GM18858 (cell line): Measurements from ENCODE around the gene ALOX15B.

Source experiments
- ATAC-seq: cut with Tn5 transposase; IDR thresholded peaks from one replicate; pipeline ENCODE4 v1.9.1; 2021; ENCODE audit not compliant: unreplicated experiment

The ALOX15B gene

DNA sequence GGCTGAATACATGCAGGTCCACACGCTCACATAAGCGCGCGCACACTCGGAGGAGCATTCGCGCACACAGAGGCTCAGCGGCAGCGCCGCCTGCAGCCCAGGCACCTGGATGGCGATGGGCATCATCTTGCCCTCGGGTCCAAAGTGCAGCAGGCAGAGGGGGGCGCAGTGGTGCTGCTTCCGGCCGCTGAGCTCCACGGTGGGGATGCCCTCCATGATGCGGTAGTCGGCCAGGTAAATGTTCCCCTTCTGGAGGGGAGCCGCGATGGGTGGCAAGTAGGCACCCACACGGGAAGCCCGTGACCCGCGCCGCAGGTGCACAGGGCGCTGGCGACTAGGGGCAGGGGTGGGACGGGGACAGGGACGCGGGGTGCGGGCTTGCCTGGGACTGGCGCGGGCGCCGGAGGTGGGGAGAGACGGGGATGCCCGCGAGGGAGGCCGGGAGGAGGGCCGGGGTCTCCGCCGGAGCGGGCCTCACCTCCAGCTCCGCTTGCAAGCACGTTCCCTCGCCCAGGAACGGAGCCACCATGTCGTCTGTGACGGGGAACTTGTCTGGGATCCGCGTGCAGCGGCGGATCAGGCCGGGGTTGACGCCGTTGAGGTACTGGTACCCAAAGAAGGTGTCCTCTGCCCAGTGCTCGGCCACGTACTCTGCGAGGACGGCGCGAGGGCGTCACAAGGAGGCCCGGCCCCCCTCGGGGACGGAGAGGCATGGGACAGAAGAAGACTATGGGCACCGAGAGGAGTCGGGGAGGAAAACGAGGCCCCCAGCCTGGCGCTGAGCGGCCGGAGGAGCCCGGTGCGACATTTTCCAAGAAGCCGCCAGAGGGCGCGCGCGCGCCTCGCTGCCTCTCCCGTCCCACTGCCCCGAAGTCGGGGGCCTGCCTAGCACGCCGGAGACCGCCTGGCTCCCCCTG is 40.7 kb downstream of the ALOX15B start:
- no peak for ATAC-seq

DNA sequence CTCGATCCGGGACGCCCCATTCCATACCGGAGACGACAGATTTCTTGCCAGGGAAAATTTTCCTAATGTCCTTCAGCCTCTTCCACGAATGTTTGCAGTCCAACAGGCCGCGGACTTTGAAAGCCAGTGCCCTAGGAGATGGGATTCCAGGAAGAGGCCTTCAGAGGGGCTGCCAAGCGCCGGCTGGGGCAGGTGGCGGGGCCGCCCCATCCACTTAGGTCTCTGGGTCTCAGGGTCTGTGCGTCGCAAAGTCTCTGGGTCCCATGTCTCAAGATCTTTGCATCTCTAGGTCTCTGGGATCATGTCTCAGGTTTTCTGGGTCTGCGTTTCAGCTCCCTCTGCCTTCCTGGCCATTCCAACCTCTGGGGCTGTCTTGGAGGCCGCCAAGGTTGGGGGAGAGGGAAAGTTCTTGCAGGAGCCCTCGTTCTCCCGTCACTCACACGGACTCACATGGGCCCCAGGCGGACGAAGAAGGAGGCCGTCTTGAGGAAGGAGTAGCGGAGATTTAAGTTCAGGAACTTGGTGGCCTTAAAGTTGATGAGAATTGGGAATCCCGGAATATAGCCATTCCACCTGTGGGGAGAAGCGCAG is 41.4 kb downstream of the ALOX15B start:
- ATAC-seq: no peak

DNA sequence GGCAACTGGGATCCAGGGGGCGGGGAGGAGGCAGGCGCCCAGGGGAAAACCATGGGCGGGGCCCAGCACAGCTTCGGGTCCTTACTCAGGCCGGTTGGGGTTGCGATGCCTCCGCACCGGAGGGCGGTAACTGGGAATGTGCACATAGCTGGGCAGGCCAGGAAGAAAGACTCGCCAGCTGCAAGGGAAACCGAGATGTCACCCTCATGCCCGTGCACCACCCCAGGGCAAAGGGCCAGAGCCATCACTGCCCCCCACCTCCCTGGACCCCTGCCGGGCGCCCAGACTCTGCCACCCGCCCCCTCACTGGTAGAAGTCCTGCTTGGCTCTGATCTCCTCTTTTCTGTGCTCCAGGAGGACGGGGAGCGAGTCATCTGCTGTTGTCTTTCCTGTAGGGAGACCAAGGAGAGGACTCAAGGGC is 42.0 kb downstream of the ALOX15B start:
- no peak for ATAC-seq

DNA sequence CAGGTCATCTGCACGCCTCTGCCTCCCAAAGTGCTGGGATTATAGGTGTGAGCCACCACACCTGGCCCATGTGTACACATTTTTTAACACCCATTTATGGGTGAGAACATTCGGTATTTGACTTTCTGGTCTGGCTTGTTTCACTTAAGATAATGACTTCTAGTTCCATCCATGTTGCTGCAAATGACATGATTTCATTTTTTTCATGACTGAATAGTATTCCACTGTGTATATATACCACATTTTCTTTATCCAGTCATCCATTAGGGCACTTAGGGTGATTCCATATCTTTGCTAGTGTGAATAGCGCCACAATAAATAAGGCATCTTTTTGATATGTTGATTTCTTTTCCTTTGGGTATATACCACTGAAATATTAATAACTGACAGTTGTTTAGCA is 43.0 kb downstream of the ALOX15B start:
- ATAC-seq: no peak

DNA sequence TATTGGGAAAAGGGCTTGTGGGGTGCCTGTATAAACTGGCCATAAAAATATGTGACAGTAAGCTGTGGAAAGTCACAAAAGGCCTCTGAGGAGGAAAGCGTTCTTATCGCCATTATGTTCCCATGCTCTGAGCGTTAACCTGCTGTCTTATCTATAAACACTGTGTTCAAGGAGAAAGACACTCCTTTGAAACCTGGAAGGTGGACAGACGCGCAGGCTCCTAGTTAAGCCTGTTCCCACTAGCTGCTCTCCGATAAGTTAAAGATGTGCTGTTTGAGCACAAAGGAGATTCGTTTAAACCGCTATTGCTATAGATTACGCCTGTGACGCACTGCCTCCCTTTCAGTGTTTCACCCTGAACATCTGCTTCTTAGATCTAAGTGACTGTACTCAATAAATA is 43.4 kb downstream of the ALOX15B start:
- ATAC-seq: no peak

DNA sequence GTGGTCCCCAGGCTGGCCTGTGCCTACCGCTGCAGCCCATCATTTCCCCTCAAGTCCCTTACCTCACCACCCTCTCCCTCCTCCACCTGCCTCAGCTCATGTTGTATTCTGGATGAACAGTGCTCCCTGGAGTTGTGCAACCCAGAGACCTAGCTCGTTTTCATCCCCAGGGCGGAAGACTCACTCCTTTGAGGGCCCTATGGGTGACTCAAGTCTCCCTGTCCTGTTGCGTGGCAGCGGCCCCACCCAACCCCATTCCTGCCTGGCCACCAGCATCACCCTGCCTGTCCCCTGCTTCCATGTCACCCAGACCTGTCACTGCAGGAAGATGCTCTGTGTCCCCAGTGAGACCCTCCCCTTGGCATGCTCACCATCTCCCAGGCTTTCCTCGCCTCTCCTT is 45.4 kb downstream of the ALOX15B start:
- ATAC-seq: no peak

DNA sequence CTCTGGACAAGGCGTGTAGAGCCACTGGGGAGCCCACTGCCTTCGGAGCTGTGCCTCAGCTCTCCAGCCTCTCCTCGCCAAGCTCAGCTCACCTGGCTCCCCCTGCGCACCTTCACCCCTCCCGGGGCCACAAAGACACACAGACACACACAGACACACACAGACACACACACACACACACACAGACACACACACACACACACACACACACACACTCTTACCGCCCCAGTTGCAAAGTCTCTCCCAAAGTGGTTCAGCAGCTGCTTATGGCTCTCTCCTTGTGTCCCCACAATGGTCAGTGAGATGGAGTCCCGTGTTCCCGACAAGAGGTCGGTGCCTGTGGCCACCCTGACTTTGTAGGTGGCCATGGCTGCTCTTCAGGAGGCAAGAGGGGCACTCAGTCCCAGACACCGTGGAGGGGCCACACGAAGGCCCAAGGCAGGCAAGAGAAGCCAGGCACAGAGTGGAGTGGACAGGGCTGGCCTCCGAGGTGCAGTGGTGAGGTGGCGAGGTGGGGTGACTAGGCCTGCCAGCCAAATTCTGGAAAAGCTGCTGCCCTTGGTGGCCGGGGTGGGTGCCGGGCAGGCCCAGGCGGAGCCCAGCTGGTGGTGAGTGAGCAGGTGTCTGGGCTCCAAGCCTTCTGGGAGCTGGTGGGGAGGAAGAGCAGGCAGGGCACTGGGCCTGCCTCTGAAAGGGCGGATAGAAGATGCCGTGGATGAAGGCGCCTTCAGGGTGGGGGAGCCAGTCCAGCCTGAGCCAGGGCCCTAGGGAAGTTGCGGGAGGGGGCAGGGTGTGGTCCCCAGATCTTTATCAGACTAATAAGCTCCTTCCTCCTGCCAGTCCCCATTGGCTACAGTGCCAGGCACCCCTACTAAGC is 48.5 kb downstream of the ALOX15B start, which contains the start of gene ALOX12B:
TSS of gene ALOX12B (minus strand) at position 642 of the 877 bp plus-strand sequence. CDS start at position 368, 274 bp downstream.
- no peak for ATAC-seq

DNA sequence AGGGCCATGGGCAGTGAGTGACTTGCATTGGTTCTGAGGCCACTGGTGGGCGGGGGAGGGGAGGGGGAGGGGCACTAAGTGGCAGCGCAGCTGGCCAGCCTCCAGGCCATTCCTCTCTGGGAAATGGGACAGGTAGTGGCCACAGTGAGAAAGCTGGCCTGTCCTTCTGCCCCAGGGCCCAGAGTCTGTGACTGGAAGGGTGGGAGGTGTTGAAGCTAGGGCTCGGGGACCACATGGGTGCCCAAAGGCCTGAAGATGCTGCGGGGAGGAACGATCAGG is 49.0 kb downstream of the ALOX15B start:
- no peak for ATAC-seq

DNA sequence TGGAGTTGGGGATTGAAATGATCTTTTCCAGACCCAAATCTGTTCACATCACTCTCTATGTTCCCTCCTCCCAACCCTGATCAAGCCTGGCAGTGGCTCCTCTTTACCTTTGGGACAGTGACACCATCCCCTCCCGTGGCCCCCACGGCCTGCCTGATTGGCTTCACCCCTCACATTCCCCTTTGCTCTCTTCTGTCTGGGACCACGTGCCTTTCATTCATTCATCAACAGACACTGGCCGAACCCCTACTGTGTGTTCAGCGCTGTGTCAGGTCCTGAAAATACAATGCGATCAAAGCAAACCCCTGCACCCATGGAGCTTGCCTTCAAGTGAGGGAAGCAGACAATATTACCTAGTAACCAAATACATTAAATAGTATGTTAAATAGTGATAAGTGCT is 50.9 kb downstream of the ALOX15B start:
- no peak for ATAC-seq

DNA sequence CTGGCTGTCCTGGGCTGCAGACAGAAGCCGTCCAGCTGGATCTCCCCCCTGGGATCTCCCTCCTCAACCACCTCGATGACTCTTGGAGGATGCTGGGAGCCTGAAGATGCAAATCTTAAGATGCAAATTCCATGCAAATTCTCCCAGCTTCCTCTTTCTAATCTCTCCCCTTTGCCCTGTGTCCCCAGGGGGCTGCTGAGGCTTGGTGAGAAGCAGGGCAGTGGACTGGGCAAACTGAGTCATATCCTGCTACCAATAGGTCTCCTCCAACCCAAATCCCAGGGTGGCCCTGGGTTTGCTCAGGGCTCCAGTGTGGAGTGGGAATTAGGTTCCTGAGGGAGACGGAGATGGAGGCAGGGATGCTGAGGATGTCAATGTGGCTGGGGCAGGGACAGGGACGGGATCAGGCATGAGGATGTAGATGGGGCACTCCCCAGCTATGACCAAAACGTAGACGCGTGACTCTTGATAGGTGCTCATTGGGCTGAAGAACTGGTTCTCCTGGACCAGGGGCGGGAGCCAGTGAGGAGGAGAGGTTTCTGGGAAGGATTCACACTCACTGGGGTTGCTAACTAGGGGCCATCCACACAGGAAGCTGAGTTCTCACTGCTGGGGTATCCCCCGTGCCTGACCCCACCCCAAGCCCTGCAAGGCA is 52.3 kb downstream of the ALOX15B start:
- ATAC-seq: no peak

DNA sequence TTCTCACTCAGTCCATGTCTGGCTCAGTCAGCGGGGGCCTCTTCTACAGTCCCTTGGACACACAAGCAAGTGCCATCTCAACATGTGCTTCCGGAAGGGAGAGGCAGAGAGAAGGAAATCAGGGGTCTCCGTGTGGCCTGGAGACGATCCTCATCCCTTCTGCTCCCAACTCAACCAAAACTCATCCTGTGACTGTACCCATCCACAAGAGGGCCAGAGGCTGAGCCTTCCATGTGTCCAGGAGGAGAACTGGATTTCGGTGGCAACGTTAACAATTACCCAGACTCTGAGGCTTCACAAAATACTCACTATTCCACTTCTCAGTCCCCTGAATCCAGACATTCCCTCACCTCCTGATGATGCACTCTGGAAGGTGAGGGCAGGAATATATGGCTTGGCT is 56.5 kb downstream of the ALOX15B start:
- no peak for ATAC-seq

DNA sequence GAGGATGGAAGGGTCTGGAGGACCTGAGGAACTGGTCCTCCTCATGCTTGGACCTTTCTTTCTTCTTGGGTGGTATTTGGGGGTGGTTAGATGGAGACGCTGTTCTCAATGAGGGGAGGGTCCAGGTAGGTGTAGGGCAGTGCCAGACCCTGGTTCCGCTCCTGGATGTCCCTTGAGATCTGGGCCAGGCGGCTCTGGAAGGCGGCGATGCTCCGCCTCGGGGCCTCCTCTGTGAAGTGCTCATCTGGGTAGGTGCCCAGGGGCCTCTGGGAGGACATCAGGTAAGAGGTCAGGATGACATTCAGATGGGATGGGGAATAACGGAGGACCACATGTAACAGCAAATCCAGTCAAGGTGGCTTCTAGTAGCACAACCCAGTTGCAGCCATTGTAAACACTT is 57.7 kb downstream of the ALOX15B start:
- no peak for ATAC-seq
